Effector memory CD4-positive, alpha-beta T cell (primary cell): ENCODE measurements around the gene SYNDIG1.

Source experiments
- DNase-seq, 3 donors: peaks; one replicate each; pipeline ENCODE4 v3.0.0-alpha.2; 2020
- H3K27ac ChIP-seq: 2 replicates; pipeline ENCODE4 v1.7.0; 2013; ENCODE audit warnings: mild to moderate bottlenecking, low read length, moderate library complexity; ENCODE audit not compliant: insufficient read depth, poor library complexity, severe bottlenecking
- H3K27me3 ChIP-seq: replicated peaks from 2 replicates; pipeline ENCODE4 v1.7.0; 2013; ENCODE audit warnings: mild to moderate bottlenecking, low read length; ENCODE audit not compliant: insufficient read depth, control insufficient read depth, poor library complexity, severe bottlenecking
- H3K36me3 ChIP-seq: 2 replicates; pipeline ENCODE4 v1.7.0; 2013; ENCODE audit warnings: mild to moderate bottlenecking, low read length, moderate library complexity; ENCODE audit not compliant: control insufficient read depth, insufficient read depth
- H3K4me1 ChIP-seq: 2 replicates; pipeline ENCODE4 v1.7.0; 2013; ENCODE audit warnings: low read length, mild to moderate bottlenecking; ENCODE audit not compliant: control insufficient read depth, insufficient read depth, poor library complexity, severe bottlenecking
- H3K4me3 ChIP-seq: 2 replicates; pipeline ENCODE4 v1.7.0; 2013; ENCODE audit warnings: low read length, low read depth, mild to moderate bottlenecking; ENCODE audit not compliant: insufficient read depth, poor library complexity, severe bottlenecking
- H3K9me3 ChIP-seq: 2 replicates; pipeline ENCODE4 v1.7.0; 2013; ENCODE audit warnings: mild to moderate bottlenecking, low read length, moderate library complexity; ENCODE audit not compliant: control insufficient read depth

The SYNDIG1 gene

DNA sequence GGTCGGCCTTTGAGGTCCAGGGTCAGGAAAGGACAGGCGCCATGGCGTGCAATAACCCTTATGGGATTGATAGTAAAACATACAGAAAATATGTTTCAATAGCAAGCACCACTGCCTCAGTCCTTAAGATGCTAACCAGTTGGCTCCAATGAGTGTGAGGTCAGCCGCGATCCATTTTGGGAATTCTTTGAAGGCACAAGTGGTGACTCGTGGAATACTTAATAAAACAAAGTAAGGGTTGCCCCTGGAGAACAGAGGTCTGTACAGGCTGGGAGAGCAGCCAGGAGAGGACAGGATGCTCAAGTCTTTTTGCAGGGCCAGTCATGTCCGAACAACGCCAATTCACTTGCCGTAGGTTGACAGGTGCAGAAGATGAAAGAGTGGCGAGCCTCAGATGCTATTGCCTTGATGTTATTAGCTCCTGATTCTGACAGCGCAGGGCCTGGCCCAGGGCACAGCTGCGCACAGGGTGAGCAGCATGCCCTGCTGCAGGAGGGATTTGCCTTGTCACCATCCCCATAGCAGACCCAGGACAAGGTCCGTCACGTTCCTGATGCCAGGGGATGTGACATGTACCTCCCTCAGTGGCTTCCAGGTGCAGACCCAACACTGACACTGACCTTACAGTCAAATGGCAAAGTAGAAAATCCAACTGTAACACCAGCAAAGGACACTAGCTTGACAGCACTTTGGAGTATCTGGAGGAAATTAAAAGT lies 21.8 kb downstream of the SYNDIG1 start:
- Histone ChIP-seq H3K27ac (no peak overlapping the region), H3K36me3 (no peaks in the 10 kb centered on the region), H3K4me1 (no peaks in the 10 kb centered on the region), H3K9me3 (no peaks in the 10 kb centered on the region), H3K27me3 (no peaks in the 10 kb centered on the region), H3K4me3 (no peak overlapping the region)
- no peak for DNase-seq

GRCh38 chr20:24492031-24492607 lies 22.7 kb downstream of the SYNDIG1 start:
- Histone ChIP-seq H3K4me1 (no peaks in the 10 kb centered on the region), H3K36me3 (no peaks in the 10 kb centered on the region), H3K9me3 (no peaks in the 10 kb centered on the region), H3K4me3 (no peak overlapping the region), H3K27ac (no peak overlapping the region), H3K27me3 (no peaks in the 10 kb centered on the region)
- DNase-seq: no peak

- no peak for DNase-seq
- Histone ChIP-seq H3K9me3 (no peaks in the 10 kb centered on the region), H3K27me3 (no peaks in the 10 kb centered on the region)
Measured at GRCh38 chr20:24492698-24493097, 23.3 kb downstream of the SYNDIG1 start.

GRCh38 chr20:24493181-24493580 lies 23.8 kb downstream of the SYNDIG1 start:
- Histone ChIP-seq H3K36me3 (no peaks in the 10 kb centered on the region), H3K4me3 (no peak overlapping the region), H3K4me1 (no peaks in the 10 kb centered on the region), H3K27ac (no peak overlapping the region), H3K27me3 (no peaks in the 10 kb centered on the region), H3K9me3 (no peaks in the 10 kb centered on the region)
- no peak for DNase-seq

More at GRCh38 chr20:24492698-24493097, 23.3 kb downstream of the SYNDIG1 start:
- Histone ChIP-seq H3K27ac (no peak overlapping the region), H3K4me3 (no peak overlapping the region), H3K4me1 (no peaks in the 10 kb centered on the region), H3K36me3 (no peaks in the 10 kb centered on the region)

GRCh38 chr20:24493661-24494459 lies 24.4 kb downstream of the SYNDIG1 start:
- DNase-seq: no peak
- no peaks in the 10 kb centered on the region for H3K9me3 ChIP-seq
- H3K4me3 ChIP-seq: no peak overlapping the region
- no peaks in the 10 kb centered on the region for H3K27me3 ChIP-seq
- H3K4me1 ChIP-seq: no peaks in the 10 kb centered on the region
- H3K36me3 ChIP-seq: no peaks in the 10 kb centered on the region
- no peak overlapping the region for H3K27ac ChIP-seq

DNA sequence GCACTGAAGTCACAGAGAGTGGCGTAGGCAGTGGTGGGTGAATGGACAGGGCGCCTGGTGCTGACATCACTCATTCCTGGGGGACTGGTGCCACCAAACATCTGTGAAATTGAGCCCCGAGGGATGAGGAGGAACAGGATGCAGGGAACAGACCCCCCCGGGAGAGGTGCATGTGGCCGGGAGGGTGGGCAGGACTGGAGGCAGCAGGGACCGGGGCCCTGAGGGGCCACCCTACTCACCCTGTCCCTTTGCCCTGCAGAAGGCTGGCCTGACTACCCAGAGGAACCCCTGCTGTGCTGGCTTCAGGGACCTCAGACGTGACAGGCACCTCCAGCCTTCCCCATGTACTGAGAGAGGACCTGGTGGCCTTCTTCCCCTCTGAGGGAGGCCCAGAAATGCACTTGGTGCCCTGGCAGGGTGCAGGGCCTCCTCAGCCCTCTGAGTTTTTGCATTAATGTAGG lies 25.1 kb downstream of the SYNDIG1 start:
- H3K36me3 ChIP-seq: no peaks in the 10 kb centered on the region
- DNase-seq: no peak
- no peaks in the 10 kb centered on the region for H3K9me3 ChIP-seq
- H3K4me1 ChIP-seq: no peaks in the 10 kb centered on the region
- no peak overlapping the region for H3K4me3 ChIP-seq
- no peaks in the 10 kb centered on the region for H3K27me3 ChIP-seq
- no peak overlapping the region for H3K27ac ChIP-seq

GRCh38 chr20:24495266-24495665 lies 25.8 kb downstream of the SYNDIG1 start:
- H3K36me3 ChIP-seq: no peaks in the 10 kb centered on the region
- H3K27me3 ChIP-seq: no peaks in the 10 kb centered on the region
- no peaks in the 10 kb centered on the region for H3K9me3 ChIP-seq
- DNase-seq: no peak
- H3K27ac ChIP-seq: no peak overlapping the region
- H3K4me3 ChIP-seq: no peak overlapping the region
- no peaks in the 10 kb centered on the region for H3K4me1 ChIP-seq

GRCh38 chr20:24497851-24498250 lies 28.4 kb downstream of the SYNDIG1 start:
- Histone ChIP-seq H3K4me3 (no peak overlapping the region), H3K36me3 (no peaks in the 10 kb centered on the region), H3K4me1 (no peaks in the 10 kb centered on the region), H3K27me3 (no peaks in the 10 kb centered on the region), H3K9me3 (no peaks in the 10 kb centered on the region), H3K27ac (no peak overlapping the region)
- DNase-seq: no peak

DNA sequence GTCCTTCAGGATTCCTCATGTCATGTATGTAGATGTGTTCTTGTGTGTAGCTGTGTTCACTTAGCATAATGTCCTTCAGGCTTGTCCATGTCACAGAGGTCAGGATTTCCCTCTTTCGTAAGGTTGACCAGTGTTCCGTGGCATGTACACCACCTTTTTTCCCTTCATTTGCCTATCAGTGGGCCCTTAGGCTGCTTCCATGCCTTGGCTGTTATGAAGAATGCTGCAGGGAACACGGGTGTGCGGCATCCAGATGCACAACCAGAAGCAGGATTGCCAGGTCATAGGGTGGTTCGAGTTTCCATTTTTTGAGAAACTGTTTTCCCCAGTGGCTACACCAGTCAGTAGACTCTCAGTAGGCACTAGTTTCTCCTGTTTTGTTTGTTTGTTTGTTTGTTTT lies 29.2 kb downstream of the SYNDIG1 start:
- DNase-seq: no peak
- H3K27me3 ChIP-seq: no peaks in the 10 kb centered on the region

GRCh38 chr20:24499472-24499871 lies 30.0 kb downstream of the SYNDIG1 start:
- Histone ChIP-seq H3K36me3 (no peaks in the 10 kb centered on the region), H3K4me1 (no peaks in the 10 kb centered on the region), H3K27ac (no peak overlapping the region), H3K27me3 (no peaks in the 10 kb centered on the region), H3K9me3 (no peaks in the 10 kb centered on the region), H3K4me3 (no peak overlapping the region)
- no peak for DNase-seq

More for the DNA sequence above, 29.2 kb downstream of the SYNDIG1 start:
- Histone ChIP-seq H3K9me3 (no peaks in the 10 kb centered on the region), H3K4me1 (no peaks in the 10 kb centered on the region), H3K36me3 (no peaks in the 10 kb centered on the region), H3K4me3 (no peak overlapping the region), H3K27ac (no peak overlapping the region)
